ENCODE results near the gene MAPKAPK3. TPM values are rescaled to one million over a fixed set of nuclear protein-coding genes. Genes with fewer than 3 reads are reported as not detected.

Gene MAPKAPK3
- total RNA-seq, 1 experiment from 2014 or later, result 88.2 TPM

DNA sequence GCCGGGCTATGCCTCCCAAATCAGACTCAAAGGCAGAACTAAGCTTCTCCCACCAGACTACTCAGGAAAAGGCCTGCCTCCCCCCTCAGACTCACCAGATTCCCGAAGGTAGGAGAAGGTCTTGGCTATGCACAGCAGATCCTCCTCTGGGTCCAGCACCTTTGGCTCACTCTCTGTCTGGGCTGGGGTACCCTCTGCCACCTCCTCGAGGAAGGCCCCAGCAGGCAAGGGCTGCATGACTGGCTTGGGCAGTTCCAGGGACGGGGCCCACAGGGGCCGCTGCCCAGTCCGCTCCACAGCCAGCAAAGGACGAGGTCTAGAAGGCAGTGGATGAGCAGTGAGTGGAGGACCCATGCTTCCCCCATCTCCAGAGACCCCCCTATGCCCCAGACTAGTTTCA lies 8.7 kb upstream of the MAPKAPK3 start:
- no peaks in the 10 kb centered on the region for H3K79me2 ChIP-seq (ENCODE audit: low read depth)
- POLR2A ChIA-PET (ENCODE audit: unreplicated experiment), result no interaction called here
- no peak for DNase-seq
- no peak overlapping the region for H3K4me3 ChIP-seq
- H3K4me2 ChIP-seq, result no peak overlapping the region
- H3F3A ChIP-seq (ENCODE audit: insufficient read depth, low read depth), result peaks cover 14% of the 10 kb centered on the region; the same call in 1 of the 2 replicates
- no peak for TF ChIP-seq EZH2 (IDR thresholded peaks at IDR 0.05; ENCODE audit: low read depth)
- TF ChIP-seq, protein P1, sequence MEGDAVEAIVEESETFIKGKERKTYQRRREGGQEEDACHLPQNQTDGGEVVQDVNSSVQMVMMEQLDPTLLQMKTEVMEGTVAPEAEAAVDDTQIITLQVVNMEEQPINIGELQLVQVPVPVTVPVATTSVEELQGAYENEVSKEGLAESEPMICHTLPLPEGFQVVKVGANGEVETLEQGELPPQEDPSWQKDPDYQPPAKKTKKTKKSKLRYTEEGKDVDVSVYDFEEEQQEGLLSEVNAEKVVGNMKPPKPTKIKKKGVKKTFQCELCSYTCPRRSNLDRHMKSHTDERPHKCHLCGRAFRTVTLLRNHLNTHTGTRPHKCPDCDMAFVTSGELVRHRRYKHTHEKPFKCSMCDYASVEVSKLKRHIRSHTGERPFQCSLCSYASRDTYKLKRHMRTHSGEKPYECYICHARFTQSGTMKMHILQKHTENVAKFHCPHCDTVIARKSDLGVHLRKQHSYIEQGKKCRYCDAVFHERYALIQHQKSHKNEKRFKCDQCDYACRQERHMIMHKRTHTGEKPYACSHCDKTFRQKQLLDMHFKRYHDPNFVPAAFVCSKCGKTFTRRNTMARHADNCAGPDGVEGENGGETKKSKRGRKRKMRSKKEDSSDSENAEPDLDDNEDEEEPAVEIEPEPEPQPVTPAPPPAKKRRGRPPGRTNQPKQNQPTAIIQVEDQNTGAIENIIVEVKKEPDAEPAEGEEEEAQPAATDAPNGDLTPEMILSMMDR (conservative IDR thresholded peaks at IDR 0.05), result no peak
- no peaks in the 10 kb centered on the region for H4K20me1 ChIP-seq (ENCODE audit: insufficient read depth)
- no TSS peak for BruUV-seq (replicated peaks)
- no peaks in the 10 kb centered on the region for H3K9me3 ChIP-seq (ENCODE audit: insufficient read depth, low read depth)
- no peaks in the 10 kb centered on the region for H3K36me3 ChIP-seq (ENCODE audit: low read depth)
- CTCF ChIA-PET, result interaction anchor here (0.6 kb wide), 2 partner anchors 10 to 14 kb away, joined by 3 read pairs; no protein-coding TSS in a partner anchor
- no peak overlapping the region for H3K27ac ChIP-seq
- H3K4me1 ChIP-seq (replicated peaks; ENCODE audit: insufficient read depth), result peaks cover 32% of the 10 kb centered on the region
- H3K27me3 ChIP-seq (ENCODE audit: insufficient read depth, low read depth), result no peaks in the 10 kb centered on the region
- no peaks in the 10 kb centered on the region for H3K9me2 ChIP-seq (ENCODE audit: insufficient read depth)
- intact Hi-C loops (cut with micrococcal nuclease; ENCODE audit: unreplicated experiment), result no loop called here
- H2AFZ ChIP-seq, result no peak overlapping the region

GRCh38 chr3:50609071-50609762 lies 7.7 kb upstream of the MAPKAPK3 start:
- no peak overlapping the region for H3K4me3 ChIP-seq
- intact Hi-C loops (cut with micrococcal nuclease; ENCODE audit: unreplicated experiment), result no loop called here
- no peaks in the 10 kb centered on the region for H3K79me2 ChIP-seq (ENCODE audit: low read depth)
- H3K27me3 ChIP-seq (ENCODE audit: insufficient read depth, low read depth), result no peaks in the 10 kb centered on the region
- H2AFZ ChIP-seq, result no peak overlapping the region
- H3K4me1 ChIP-seq (replicated peaks; ENCODE audit: insufficient read depth), result peaks cover 31% of the 10 kb centered on the region
- no peak for DNase-seq
- ChIA-PET CTCF (interaction anchor here (0.9 kb wide), 1 partner anchor 57 kb away, joined by 3 read pairs; no protein-coding TSS in a partner anchor), POLR2A (ENCODE audit: unreplicated experiment) (no interaction called here)
- no peaks in the 10 kb centered on the region for H3K9me3 ChIP-seq (ENCODE audit: insufficient read depth, low read depth)
- no peak overlapping the region for H3K4me2 ChIP-seq
- TF ChIP-seq EZH2 (IDR thresholded peaks at IDR 0.05; ENCODE audit: low read depth), result no peak
- TF ChIP-seq, protein P1 (conservative IDR thresholded peaks at IDR 0.05), result no peak
- no peaks in the 10 kb centered on the region for H3K9me2 ChIP-seq (ENCODE audit: insufficient read depth)
- H3K27ac ChIP-seq, result no peak overlapping the region
- peaks cover 14% of the 10 kb centered on the region; the same call in 1 of the 2 replicates for H3F3A ChIP-seq (ENCODE audit: insufficient read depth, low read depth)
- H3K36me3 ChIP-seq (ENCODE audit: low read depth), result no peaks in the 10 kb centered on the region
- BruUV-seq (replicated peaks), result no TSS peak
- H4K20me1 ChIP-seq (ENCODE audit: insufficient read depth), result no peaks in the 10 kb centered on the region

DNA sequence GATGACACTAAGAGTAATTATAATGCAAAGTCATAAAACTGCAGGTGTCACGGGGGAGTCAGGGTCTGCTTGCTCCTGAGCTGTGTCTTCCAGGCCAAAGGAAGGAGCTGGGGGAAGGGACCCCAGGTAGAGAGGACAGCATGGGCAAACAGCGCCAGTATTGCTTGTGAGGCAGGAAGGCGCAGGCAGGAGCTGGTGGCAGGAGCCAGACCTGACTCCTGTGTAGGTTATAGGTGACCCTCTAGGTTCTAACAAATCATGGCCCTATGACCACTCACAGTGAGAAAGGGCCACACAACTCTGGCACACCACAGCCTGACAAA lies 7.2 kb upstream of the MAPKAPK3 start:
- Histone ChIP-seq H4K20me1 (ENCODE audit: insufficient read depth) (no peaks in the 10 kb centered on the region), H3K4me3 (no peak overlapping the region), H3K9me3 (ENCODE audit: insufficient read depth, low read depth) (no peaks in the 10 kb centered on the region), H3K36me3 (ENCODE audit: low read depth) (no peaks in the 10 kb centered on the region), H3K27me3 (ENCODE audit: insufficient read depth, low read depth) (no peaks in the 10 kb centered on the region), H3F3A (ENCODE audit: insufficient read depth, low read depth) (peaks cover 14% of the 10 kb centered on the region; the same call in 1 of the 2 replicates), H2AFZ (no peak overlapping the region), H3K9me2 (ENCODE audit: insufficient read depth) (no peaks in the 10 kb centered on the region), H3K4me1 (replicated peaks; ENCODE audit: insufficient read depth) (peaks cover 31% of the 10 kb centered on the region), H3K4me2 (no peak overlapping the region), H3K79me2 (ENCODE audit: low read depth) (no peaks in the 10 kb centered on the region), H3K27ac (no peak overlapping the region)
- intact Hi-C loops (cut with micrococcal nuclease; ENCODE audit: unreplicated experiment), result no loop called here
- no peak for DNase-seq
- CTCF ChIA-PET, result interaction anchor here (0.9 kb wide), 1 partner anchor 58 kb away, joined by 3 read pairs; no protein-coding TSS in a partner anchor
- TF ChIP-seq, protein P1 (conservative IDR thresholded peaks at IDR 0.05), result no peak
- no peak for TF ChIP-seq EZH2 (IDR thresholded peaks at IDR 0.05; ENCODE audit: low read depth)
- no TSS peak for BruUV-seq (replicated peaks)
- POLR2A ChIA-PET (ENCODE audit: unreplicated experiment), result no interaction called here
